Measurements from ENCODE around the gene FAM222A. TPM values are rescaled to one million over a fixed set of nuclear protein-coding genes. Genes with fewer than 3 reads are reported as not detected.

Gene FAM222A
- total RNA-seq, 4 donors from 2014 or later: 0.34 to 3.5 (median 1.7) TPM; not detected in 1

DNA sequence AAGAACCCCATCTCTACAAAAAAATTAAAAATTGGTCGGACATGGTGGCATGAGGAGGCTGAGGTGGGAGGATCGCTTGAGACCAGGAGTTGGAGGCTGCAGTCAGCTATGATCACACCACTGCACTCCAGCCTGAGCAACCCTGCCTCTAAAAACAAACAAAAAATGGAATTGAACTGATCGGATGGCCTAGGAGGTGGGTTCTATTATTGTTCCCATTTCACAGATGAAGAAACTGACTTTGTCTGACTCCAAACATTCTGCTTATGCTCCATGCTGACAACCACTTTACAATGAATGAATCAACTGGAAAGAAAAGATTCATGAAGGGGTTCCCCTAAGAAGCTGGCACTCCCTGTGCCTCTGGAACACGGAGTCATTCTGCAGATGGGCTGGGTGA is 72.2 kb downstream of the FAM222A start:
- DNase-seq: no peak
- Histone ChIP-seq H3K27me3 (no peaks in the 10 kb centered on the region), H3K27ac (no peak overlapping the region), H3K9me3 (no peaks in the 10 kb centered on the region), H3K4me1 (no peaks in the 10 kb centered on the region), H3K36me3 (no peaks in the 10 kb centered on the region), H3K4me3 (no peak overlapping the region)
- intact Hi-C loops (cut with DNase I; ENCODE audit: low total_unique reads): no loop called here
- TF ChIP-seq POLR2A (IDR thresholded peaks at IDR 0.05): no peak
- TF ChIP-seq, protein P1, sequence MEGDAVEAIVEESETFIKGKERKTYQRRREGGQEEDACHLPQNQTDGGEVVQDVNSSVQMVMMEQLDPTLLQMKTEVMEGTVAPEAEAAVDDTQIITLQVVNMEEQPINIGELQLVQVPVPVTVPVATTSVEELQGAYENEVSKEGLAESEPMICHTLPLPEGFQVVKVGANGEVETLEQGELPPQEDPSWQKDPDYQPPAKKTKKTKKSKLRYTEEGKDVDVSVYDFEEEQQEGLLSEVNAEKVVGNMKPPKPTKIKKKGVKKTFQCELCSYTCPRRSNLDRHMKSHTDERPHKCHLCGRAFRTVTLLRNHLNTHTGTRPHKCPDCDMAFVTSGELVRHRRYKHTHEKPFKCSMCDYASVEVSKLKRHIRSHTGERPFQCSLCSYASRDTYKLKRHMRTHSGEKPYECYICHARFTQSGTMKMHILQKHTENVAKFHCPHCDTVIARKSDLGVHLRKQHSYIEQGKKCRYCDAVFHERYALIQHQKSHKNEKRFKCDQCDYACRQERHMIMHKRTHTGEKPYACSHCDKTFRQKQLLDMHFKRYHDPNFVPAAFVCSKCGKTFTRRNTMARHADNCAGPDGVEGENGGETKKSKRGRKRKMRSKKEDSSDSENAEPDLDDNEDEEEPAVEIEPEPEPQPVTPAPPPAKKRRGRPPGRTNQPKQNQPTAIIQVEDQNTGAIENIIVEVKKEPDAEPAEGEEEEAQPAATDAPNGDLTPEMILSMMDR (IDR thresholded peaks at IDR 0.05): no peak

DNA sequence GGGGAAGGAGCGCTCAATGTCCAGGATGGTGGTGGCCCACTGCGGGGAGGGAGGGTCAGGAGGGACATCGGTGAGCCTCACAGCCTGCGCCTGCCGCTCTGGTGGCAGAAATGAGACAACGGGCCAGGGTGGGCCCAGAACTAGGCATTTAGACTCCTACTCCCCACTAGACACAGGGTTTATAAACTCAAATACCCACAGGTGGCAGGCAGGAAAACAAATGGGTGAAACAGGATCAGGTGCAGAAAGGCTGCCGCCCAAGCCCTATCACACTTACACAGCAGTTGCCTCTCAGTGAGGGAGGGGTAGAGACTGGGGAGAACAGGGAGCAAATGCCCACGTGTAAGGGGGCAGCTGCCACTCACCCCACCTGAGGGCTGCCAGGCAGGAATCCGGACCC is 73.2 kb downstream of the FAM222A start:
- no peak for DNase-seq
- Histone ChIP-seq H3K9me3 (no peaks in the 10 kb centered on the region), H3K27me3 (no peaks in the 10 kb centered on the region), H3K36me3 (no peaks in the 10 kb centered on the region), H3K4me3 (no peak overlapping the region), H3K4me1 (no peaks in the 10 kb centered on the region), H3K27ac (no peak overlapping the region)
- intact Hi-C loops (cut with DNase I; ENCODE audit: low total_unique reads): no loop called here
- no peak for TF ChIP-seq POLR2A (IDR thresholded peaks at IDR 0.05)
- TF ChIP-seq, protein P1 (IDR thresholded peaks at IDR 0.05): no peak

DNA sequence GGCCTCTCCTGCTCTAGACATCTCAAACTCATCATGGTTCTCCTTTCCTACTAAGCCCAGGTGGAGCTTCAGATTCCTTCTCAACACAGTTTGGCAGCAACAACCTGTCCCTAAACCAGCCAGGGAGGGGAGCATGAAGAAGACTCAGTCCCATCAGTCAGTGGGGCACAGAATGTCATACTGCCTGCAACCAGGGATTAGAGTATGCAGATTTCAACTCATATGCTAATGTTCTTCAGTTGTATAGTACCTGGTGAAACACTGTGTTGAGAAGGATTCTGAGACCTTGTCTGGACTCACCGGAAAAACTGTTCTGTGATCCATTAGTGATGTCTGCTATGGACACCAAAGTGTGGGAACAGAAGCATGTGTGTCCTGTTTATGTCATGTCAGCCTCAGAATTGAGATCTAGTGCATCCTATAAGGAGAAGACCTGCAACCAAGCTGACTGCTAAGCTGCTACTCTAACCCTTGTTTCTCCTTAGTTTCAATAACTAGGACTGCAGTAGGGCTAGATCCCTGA is 76.0 kb downstream of the FAM222A start:
- no peak overlapping the region for H3K27ac ChIP-seq
- H3K36me3 ChIP-seq: no peaks in the 10 kb centered on the region
- DNase-seq: no peak
- no peaks in the 10 kb centered on the region for H3K9me3 ChIP-seq
- H3K4me3 ChIP-seq: no peak overlapping the region
- H3K4me1 ChIP-seq: no peaks in the 10 kb centered on the region
- H3K27me3 ChIP-seq: no peaks in the 10 kb centered on the region
- no peak for TF ChIP-seq POLR2A (IDR thresholded peaks at IDR 0.05)
- TF ChIP-seq, protein P1 (IDR thresholded peaks at IDR 0.05): no peak
- intact Hi-C loops (cut with DNase I; ENCODE audit: low total_unique reads): no loop called here

DNA sequence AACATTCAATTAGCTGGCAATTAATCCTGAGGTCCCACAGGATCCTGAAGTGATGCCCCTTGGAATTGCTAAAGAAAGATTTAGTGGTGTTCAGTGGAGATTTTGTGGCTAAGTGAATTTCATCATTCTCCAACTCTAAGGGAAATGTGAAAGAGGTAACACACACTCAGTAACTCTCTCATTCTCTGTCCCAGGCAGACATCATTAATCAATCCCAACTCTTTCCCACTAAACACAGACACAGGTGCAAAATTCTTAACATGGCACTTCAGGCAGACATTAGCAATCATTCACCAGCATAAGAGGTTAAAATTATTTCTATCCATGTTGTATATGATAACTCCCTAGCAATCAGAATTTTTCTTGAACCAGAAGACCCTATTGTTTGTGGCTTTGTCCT is 79.4 kb downstream of the FAM222A start:
- no peak overlapping the region for H3K27ac ChIP-seq
- H3K36me3 ChIP-seq: no peaks in the 10 kb centered on the region
- no peak overlapping the region for H3K4me3 ChIP-seq
- no peaks in the 10 kb centered on the region for H3K9me3 ChIP-seq
- TF ChIP-seq POLR2A (IDR thresholded peaks at IDR 0.05): no peak
- TF ChIP-seq, protein P1 (IDR thresholded peaks at IDR 0.05): no peak
- H3K27me3 ChIP-seq: no peaks in the 10 kb centered on the region
- no peaks in the 10 kb centered on the region for H3K4me1 ChIP-seq
- intact Hi-C loops (cut with DNase I; ENCODE audit: low total_unique reads): no loop called here
- no peak for DNase-seq

DNA sequence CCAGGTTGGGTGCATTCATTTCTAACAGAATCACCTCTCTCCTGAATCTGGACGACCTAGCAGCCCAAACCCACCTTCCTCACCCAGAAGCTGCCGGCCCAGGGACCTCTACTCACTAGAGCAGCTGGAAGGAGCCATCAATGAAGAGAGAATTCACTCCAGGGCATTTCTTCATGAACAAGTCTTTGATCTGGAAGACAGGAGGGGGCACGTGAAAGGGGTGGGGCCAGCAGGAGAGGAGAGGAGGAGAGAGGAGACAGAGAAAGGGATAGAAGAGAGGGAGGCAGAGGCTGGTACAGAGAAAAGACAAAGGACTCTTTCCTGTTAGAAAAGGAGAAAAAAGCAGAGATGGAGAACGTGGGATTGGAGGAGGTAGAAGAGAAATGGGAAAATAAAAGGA is 79.8 kb downstream of the FAM222A start:
- TF ChIP-seq, protein P1 (IDR thresholded peaks at IDR 0.05): no peak
- no peak for TF ChIP-seq POLR2A (IDR thresholded peaks at IDR 0.05)
- no peaks in the 10 kb centered on the region for H3K4me1 ChIP-seq
- no peak for DNase-seq
- no peaks in the 10 kb centered on the region for H3K36me3 ChIP-seq
- no peak overlapping the region for H3K4me3 ChIP-seq
- no peaks in the 10 kb centered on the region for H3K27me3 ChIP-seq
- no peak overlapping the region for H3K27ac ChIP-seq
- intact Hi-C loops (cut with DNase I; ENCODE audit: low total_unique reads): no loop called here
- no peaks in the 10 kb centered on the region for H3K9me3 ChIP-seq

Data from uterus (tissue), 4 donors.